HEK293 (cell line): ENCODE results near the gene DLGAP4.

ENCODE experiments used
- GLIS1 ChIP-seq: fragments of 450-650 bp; formaldehyde crosslinking; IDR thresholded peaks from 2 replicates; pipeline ENCODE4 v1.5.1; 2016; ENCODE audit warnings: missing biosample characterization, missing genetic modification characterization
- HOXC10 ChIP-seq: sonication (generic); formaldehyde crosslinking; IDR thresholded peaks from 2 replicates; pipeline ENCODE4 v1.8.1; 2023; ENCODE audit warnings: mild to moderate bottlenecking, missing genetic modification reagents
- KLF10 ChIP-seq: fragments of 450-650 bp; IDR thresholded peaks from 2 replicates; pipeline ENCODE4 v1.5.1; 2018; ENCODE audit warnings: missing biosample characterization, mild to moderate bottlenecking, missing genetic modification characterization
- KLF8 ChIP-seq: fragments of 450-650 bp; formaldehyde crosslinking; IDR thresholded peaks from 2 replicates; pipeline ENCODE4 v1.5.1; 2016; ENCODE audit warnings: missing biosample characterization, missing genetic modification characterization
- RBAK ChIP-seq: fragments of 450-650 bp; formaldehyde crosslinking; IDR thresholded peaks from 2 replicates; pipeline ENCODE4 v1.5.1; 2016; ENCODE audit warnings: missing biosample characterization, missing genetic modification characterization
- REPIN1 ChIP-seq: fragments of 450-650 bp; formaldehyde crosslinking; IDR thresholded peaks from 2 replicates; pipeline ENCODE4 v1.5.1; 2017; ENCODE audit warnings: missing biosample characterization, missing genetic modification characterization, low read depth
- SALL2 ChIP-seq: fragments of 450-650 bp; formaldehyde crosslinking; IDR thresholded peaks from 2 replicates; pipeline ENCODE4 v1.5.0; 2017; ENCODE audit warnings: missing biosample characterization, mild to moderate bottlenecking, missing genetic modification characterization, borderline replicate concordance
- SCRT2 ChIP-seq: fragments of 450-650 bp; formaldehyde crosslinking; IDR thresholded peaks from 2 replicates; pipeline ENCODE4 v1.5.1; 2016; ENCODE audit warnings: missing biosample characterization, missing genetic modification characterization
- ZFHX2 ChIP-seq: fragments of 450-650 bp; formaldehyde crosslinking; conservative IDR thresholded peaks from 2 replicates; pipeline ENCODE4 v1.5.1; 2016; ENCODE audit warnings: missing biosample characterization, missing genetic modification characterization
- ZNF114 ChIP-seq: fragments of 450-650 bp; formaldehyde crosslinking; IDR thresholded peaks from 2 replicates; pipeline ENCODE4 v1.5.0; 2017; ENCODE audit warnings: missing biosample characterization, missing genetic modification characterization
- ZNF157 ChIP-seq: fragments of 450-650 bp; formaldehyde crosslinking; IDR thresholded peaks from 2 replicates; pipeline ENCODE4 v1.5.1; 2016; ENCODE audit warnings: missing biosample characterization, missing genetic modification characterization
- ZNF211 ChIP-seq: fragments of 450-650 bp; formaldehyde crosslinking; IDR thresholded peaks from 2 replicates; pipeline ENCODE4 v1.5.1; 2016; ENCODE audit warnings: low read depth, missing biosample characterization, missing genetic modification characterization
- ZNF292 ChIP-seq: fragments of 450-650 bp; formaldehyde crosslinking; IDR thresholded peaks from 2 replicates; pipeline ENCODE4 v1.5.1; 2016; ENCODE audit warnings: low read depth, missing biosample characterization, missing genetic modification characterization, borderline replicate concordance
- ZNF354C ChIP-seq: fragments of 450-650 bp; formaldehyde crosslinking; IDR thresholded peaks from 2 replicates; pipeline ENCODE4 v1.5.1; 2016; ENCODE audit warnings: missing biosample characterization, missing genetic modification characterization, low read depth, borderline replicate concordance
- ZNF366 ChIP-seq: fragments of 450-650 bp; formaldehyde crosslinking; conservative IDR thresholded peaks from 2 replicates; pipeline ENCODE4 v1.5.1; 2016; ENCODE audit warnings: missing biosample characterization, missing genetic modification characterization
- ZNF404 ChIP-seq: fragments of 450-650 bp; formaldehyde crosslinking; IDR thresholded peaks from 2 replicates; pipeline ENCODE4 v1.5.1; 2017; ENCODE audit warnings: missing biosample characterization, missing genetic modification characterization
- ZNF677 ChIP-seq: fragments of 450-650 bp; IDR thresholded peaks from 2 replicates; pipeline ENCODE4 v1.5.0; 2018; ENCODE audit warnings: missing biosample characterization, mild to moderate bottlenecking, missing genetic modification characterization, moderate library complexity
- TF ChIP-seq, protein P1 (sequence below): fragments of 450-650 bp; formaldehyde crosslinking; IDR thresholded peaks from 2 replicates; pipeline ENCODE4 v1.5.1; 2016; ENCODE audit warnings: missing biosample characterization, missing genetic modification characterization
- TF ChIP-seq, protein P2 (sequence below): fragments of 450-650 bp; formaldehyde crosslinking; conservative IDR thresholded peaks from 2 replicates; pipeline ENCODE4 v1.5.1; 2016; ENCODE audit warnings: low read depth, missing biosample characterization, missing genetic modification characterization
- TF ChIP-seq, protein P3 (sequence below): fragments of 450-650 bp; formaldehyde crosslinking; IDR thresholded peaks from 2 replicates; pipeline ENCODE4 v1.5.1; 2016; ENCODE audit warnings: missing biosample characterization, missing genetic modification characterization
- TF ChIP-seq, protein P4 (sequence below): fragments of 450-650 bp; formaldehyde crosslinking; IDR thresholded peaks from 2 replicates; pipeline ENCODE4 v1.5.1; 2017; ENCODE audit warnings: missing biosample characterization, mild to moderate bottlenecking, missing genetic modification characterization, moderate library complexity
- TF ChIP-seq, protein P5 (sequence below): fragments of 450-650 bp; formaldehyde crosslinking; IDR thresholded peaks from 2 replicates; pipeline ENCODE4 v1.5.1; 2016; ENCODE audit warnings: missing biosample characterization, missing genetic modification characterization
- TF ChIP-seq, protein P6 (sequence below): fragments of 450-650 bp; formaldehyde crosslinking; IDR thresholded peaks from 2 replicates; pipeline ENCODE4 v1.5.1; 2016; ENCODE audit warnings: missing biosample characterization, missing genetic modification characterization
- TF ChIP-seq, protein P7 (sequence below): fragments of 450-650 bp; formaldehyde crosslinking; IDR thresholded peaks from 2 replicates; pipeline ENCODE4 v1.5.1; 2016; ENCODE audit warnings: missing biosample characterization, missing genetic modification characterization

DLGAP4 gene

DNA sequence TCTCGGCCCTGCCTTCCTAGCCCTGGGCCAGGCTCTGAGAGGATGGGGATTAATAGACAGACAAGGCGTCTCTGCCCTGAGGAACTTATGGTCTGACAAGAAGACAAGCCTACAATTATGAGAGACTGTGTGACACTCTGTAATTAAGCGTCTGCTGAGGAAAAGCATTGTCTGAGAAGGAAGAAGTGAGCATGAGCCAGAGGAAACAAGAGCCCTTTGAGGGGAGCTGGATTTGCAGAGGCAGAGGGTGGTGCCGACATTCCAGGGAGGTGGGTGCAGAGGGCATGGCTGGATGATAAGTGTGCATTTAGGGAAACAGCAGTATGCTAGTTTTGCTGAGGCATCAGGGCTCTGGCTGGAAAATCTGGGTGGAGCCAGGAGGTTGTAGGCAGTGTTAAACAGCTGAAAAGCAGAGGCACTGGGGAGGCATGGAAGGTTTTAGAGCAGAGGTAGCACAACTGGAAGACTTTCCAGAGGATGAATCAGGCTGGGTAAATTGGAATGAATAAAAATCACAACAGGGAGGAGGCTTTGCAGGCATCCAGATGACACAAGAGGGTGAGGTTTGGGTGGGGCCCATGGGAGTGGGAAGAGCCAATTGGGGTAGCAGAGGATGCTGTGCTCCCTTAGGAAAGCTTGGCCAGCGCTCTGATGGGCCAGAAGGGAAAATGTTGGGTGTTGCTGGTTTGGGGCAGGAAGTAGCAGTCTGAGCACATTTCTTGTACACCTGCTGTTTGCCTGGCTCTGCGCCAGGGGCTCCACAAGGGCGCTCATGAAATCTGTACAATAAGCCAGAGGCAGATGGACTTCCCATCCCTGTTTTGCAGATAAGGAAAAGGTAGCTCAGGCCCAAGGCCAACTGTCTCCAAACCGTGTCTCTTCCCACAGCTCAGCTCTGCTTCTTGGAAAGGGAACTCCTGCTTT lies 161.2 kb downstream of the DLGAP4 start (continued):
- TF ChIP-seq, protein P1, sequence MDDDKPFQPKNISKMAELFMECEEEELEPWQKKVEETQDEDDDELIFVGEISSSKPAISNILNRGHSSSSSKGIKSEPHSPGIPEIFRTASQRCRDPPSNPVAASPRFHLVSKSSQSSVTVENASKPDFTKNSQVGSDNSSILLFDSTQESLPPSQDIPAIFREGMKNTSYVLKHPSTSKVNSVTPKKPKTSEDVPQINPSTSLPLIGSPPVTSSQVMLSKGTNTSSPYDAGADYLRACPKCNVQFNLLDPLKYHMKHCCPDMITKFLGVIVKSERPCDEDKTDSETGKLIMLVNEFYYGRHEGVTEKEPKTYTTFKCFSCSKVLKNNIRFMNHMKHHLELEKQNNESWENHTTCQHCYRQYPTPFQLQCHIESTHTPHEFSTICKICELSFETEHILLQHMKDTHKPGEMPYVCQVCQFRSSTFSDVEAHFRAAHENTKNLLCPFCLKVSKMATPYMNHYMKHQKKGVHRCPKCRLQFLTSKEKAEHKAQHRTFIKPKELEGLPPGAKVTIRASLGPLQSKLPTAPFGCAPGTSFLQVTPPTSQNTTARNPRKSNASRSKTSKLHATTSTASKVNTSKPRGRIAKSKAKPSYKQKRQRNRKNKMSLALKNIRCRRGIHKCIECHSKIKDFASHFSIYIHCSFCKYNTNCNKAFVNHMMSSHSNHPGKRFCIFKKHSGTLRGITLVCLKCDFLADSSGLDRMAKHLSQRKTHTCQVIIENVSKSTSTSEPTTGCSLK (tag by site-specific recombination): no peak
- TF ChIP-seq ZNF114 (tag by site-specific recombination): no peak
- TF ChIP-seq ZNF211: no peak
- TF ChIP-seq, protein P2, sequence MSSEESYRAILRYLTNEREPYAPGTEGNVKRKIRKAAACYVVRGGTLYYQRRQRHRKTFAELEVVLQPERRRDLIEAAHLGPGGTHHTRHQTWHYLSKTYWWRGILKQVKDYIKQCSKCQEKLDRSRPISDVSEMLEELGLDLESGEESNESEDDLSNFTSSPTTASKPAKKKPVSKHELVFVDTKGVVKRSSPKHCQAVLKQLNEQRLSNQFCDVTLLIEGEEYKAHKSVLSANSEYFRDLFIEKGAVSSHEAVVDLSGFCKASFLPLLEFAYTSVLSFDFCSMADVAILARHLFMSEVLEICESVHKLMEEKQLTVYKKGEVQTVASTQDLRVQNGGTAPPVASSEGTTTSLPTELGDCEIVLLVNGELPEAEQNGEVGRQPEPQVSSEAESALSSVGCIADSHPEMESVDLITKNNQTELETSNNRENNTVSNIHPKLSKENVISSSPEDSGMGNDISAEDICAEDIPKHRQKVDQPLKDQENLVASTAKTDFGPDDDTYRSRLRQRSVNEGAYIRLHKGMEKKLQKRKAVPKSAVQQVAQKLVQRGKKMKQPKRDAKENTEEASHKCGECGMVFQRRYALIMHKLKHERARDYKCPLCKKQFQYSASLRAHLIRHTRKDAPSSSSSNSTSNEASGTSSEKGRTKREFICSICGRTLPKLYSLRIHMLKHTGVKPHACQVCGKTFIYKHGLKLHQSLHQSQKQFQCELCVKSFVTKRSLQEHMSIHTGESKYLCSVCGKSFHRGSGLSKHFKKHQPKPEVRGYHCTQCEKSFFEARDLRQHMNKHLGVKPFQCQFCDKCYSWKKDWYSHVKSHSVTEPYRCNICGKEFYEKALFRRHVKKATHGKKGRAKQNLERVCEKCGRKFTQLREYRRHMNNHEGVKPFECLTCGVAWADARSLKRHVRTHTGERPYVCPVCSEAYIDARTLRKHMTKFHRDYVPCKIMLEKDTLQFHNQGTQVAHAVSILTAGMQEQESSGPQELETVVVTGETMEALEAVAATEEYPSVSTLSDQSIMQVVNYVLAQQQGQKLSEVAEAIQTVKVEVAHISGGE (tag by site-specific recombination): 0 out of 2 replicates have a peak, but pooled peaks have one; percentile 20
- TF ChIP-seq SCRT2 (tag by site-specific recombination): no peak
- peak; percentile 35 for TF ChIP-seq ZFHX2
- TF ChIP-seq GLIS1 (tag by site-specific recombination): no peak; the same call in 1 of the 2 replicates
- no peak for TF ChIP-seq ZNF157 (tag by site-specific recombination)
- TF ChIP-seq, protein P3, sequence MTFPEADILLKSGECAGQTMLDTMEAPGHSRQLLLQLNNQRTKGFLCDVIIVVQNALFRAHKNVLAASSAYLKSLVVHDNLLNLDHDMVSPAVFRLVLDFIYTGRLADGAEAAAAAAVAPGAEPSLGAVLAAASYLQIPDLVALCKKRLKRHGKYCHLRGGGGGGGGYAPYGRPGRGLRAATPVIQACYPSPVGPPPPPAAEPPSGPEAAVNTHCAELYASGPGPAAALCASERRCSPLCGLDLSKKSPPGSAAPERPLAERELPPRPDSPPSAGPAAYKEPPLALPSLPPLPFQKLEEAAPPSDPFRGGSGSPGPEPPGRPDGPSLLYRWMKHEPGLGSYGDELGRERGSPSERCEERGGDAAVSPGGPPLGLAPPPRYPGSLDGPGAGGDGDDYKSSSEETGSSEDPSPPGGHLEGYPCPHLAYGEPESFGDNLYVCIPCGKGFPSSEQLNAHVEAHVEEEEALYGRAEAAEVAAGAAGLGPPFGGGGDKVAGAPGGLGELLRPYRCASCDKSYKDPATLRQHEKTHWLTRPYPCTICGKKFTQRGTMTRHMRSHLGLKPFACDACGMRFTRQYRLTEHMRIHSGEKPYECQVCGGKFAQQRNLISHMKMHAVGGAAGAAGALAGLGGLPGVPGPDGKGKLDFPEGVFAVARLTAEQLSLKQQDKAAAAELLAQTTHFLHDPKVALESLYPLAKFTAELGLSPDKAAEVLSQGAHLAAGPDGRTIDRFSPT (tag by site-specific recombination): peak; percentile 54
- no peak for TF ChIP-seq REPIN1 (tag by site-specific recombination)
- 0 out of 2 replicates have a peak, but pooled peaks have one; percentile 25 for TF ChIP-seq KLF10 (tag by site-specific recombination)
- no peak for TF ChIP-seq SALL2 (tag by site-specific recombination)
- TF ChIP-seq ZNF677 (tag by site-specific recombination): no peak
- TF ChIP-seq ZNF292 (tag by site-specific recombination): no peak
- TF ChIP-seq KLF8 (tag by site-specific recombination): peak; percentile 18; the same call in 1 of the 2 replicates
- TF ChIP-seq ZNF354C: no peak
- no peak for TF ChIP-seq HOXC10 (CRISPR knock-in tag)
- TF ChIP-seq, protein P4, sequence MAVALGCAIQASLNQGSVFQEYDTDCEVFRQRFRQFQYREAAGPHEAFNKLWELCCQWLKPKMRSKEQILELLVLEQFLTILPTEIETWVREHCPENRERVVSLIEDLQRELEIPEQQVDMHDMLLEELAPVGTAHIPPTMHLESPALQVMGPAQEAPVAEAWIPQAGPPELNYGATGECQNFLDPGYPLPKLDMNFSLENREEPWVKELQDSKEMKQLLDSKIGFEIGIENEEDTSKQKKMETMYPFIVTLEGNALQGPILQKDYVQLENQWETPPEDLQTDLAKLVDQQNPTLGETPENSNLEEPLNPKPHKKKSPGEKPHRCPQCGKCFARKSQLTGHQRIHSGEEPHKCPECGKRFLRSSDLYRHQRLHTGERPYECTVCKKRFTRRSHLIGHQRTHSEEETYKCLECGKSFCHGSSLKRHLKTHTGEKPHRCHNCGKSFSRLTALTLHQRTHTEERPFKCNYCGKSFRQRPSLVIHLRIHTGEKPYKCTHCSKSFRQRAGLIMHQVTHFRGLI (tag by site-specific recombination): no peak
- no peak for TF ChIP-seq ZNF404 (tag by site-specific recombination)
- no peak for TF ChIP-seq ZNF366 (tag by site-specific recombination)
- TF ChIP-seq, protein P5, sequence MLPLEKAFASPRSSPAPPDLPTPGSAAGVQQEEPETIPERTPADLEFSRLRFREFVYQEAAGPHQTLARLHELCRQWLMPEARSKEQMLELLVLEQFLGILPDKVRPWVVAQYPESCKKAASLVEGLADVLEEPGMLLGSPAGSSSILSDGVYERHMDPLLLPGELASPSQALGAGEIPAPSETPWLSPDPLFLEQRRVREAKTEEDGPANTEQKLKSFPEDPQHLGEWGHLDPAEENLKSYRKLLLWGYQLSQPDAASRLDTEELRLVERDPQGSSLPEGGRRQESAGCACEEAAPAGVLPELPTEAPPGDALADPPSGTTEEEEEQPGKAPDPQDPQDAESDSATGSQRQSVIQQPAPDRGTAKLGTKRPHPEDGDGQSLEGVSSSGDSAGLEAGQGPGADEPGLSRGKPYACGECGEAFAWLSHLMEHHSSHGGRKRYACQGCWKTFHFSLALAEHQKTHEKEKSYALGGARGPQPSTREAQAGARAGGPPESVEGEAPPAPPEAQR (tag by site-specific recombination): no peak
- TF ChIP-seq, protein P6, sequence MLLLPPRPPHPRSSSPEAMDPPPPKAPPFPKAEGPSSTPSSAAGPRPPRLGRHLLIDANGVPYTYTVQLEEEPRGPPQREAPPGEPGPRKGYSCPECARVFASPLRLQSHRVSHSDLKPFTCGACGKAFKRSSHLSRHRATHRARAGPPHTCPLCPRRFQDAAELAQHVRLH (tag by site-specific recombination): no peak
- TF ChIP-seq, protein P7, sequence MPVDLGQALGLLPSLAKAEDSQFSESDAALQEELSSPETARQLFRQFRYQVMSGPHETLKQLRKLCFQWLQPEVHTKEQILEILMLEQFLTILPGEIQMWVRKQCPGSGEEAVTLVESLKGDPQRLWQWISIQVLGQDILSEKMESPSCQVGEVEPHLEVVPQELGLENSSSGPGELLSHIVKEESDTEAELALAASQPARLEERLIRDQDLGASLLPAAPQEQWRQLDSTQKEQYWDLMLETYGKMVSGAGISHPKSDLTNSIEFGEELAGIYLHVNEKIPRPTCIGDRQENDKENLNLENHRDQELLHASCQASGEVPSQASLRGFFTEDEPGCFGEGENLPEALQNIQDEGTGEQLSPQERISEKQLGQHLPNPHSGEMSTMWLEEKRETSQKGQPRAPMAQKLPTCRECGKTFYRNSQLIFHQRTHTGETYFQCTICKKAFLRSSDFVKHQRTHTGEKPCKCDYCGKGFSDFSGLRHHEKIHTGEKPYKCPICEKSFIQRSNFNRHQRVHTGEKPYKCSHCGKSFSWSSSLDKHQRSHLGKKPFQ: no peak
- no peak for TF ChIP-seq RBAK (tag by site-specific recombination)
